Measurements from ENCODE around the gene CPA4.

DNA sequence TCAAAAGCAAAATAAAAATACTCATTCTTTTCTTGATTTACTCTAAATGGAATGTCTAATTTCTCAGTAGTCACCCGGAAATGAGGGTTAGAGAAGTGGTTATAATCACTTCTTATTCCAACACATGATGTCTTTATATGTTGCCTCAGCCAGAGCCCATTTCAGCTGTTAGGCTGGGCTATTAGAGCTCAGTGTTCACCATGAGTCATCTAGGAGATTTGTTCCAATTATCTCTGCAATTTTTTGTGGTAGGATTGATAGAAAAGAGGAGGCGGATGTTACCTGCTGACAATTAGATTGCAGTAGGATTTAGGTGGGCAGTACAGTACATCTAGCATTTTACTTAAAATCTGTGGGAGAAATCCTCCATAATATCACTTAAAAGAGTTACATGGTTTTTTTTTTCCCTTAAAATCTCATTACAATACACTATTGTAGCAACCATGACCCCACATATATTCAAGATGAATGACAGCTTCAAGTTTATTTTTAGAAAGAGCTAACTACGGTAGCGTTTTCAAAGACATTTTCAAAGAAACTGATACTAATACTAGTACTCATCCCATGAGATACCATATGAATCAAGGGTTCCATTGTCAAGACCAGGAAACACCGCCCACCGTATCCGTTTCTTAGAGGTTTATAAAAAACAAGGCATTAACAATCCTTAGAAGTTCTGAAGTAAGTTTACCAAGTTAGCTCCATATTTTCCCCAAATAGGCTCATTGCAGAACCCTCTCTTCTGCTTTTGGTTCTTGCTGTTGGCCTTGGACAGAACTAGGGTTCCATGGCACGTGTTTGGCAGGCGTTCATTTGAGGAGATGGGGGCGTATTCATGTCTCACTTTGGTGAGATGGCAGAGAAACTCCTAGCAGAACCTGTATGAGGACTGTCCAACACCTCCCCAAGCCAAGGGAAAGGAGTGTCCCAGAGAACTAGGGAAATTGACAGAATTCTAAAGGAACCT, 15.9 kb upstream of the CPA4 start:
- TF ChIP-seq POLR2A (IDR thresholded peaks at IDR 0.05; ENCODE audit: low read depth, low read length): no peak
- TF ChIP-seq POLR2AphosphoS5 (IDR thresholded peaks at IDR 0.05; ENCODE audit: low read depth, low read length): no peak

Data from GM12892 (cell line).